ENCODE results near the gene LATS2.

GRCh38 chr13:21065686-21066085, 4.3 kb upstream of the LATS2 start:
- TF ChIP-seq POLR2A (IDR thresholded peaks at IDR 0.05) (no peak), CTCF (IDR thresholded peaks at IDR 0.05) (no peak)

All from uterus (tissue), 2 donors.